Mesenchymal stem cell (in vitro differentiated cells and primary cell): ENCODE data around the gene ANKRD40CL.

ENCODE experiments used
- DNase-seq: peaks from one replicate; pipeline ENCODE4 v3.0.0-alpha.2; 2013
- H2AFZ ChIP-seq: one replicate; pipeline ENCODE4 v1.6.1; 2013; ENCODE audit warnings: low read depth, mild to moderate bottlenecking, control low read depth, inconsistent platforms, low read length, moderate library complexity
- H2AK5ac ChIP-seq: 2 replicates; pipeline ENCODE4 v1.6.1; 2013; ENCODE audit warnings: low read length, moderate library complexity, mild to moderate bottlenecking, inconsistent platforms; ENCODE audit not compliant: severe bottlenecking
- H2BK120ac ChIP-seq: one replicate; pipeline ENCODE4 v1.6.1; 2013; ENCODE audit warnings: low read depth, mild to moderate bottlenecking, inconsistent platforms, low read length, moderate library complexity
- H2BK12ac ChIP-seq, 2 experiments: one replicate each; pipeline ENCODE4 v1.6.1; 2013; ENCODE audit warnings: inconsistent platforms in 2 of 2, low read length in 2 of 2, mild to moderate bottlenecking in 2 of 2, moderate library complexity in 2 of 2, control low read depth in 1 of 2
- H2BK15ac ChIP-seq: one replicate; pipeline ENCODE4 v1.6.1; 2013; ENCODE audit warnings: mild to moderate bottlenecking, low read depth, inconsistent platforms; ENCODE audit not compliant: poor library complexity, severe bottlenecking
- H2BK5ac ChIP-seq: 2 replicates; pipeline ENCODE4 v1.6.1; 2013; ENCODE audit warnings: low read depth, mild to moderate bottlenecking, low read length, control low read depth, inconsistent platforms; ENCODE audit not compliant: poor library complexity, severe bottlenecking
- H3K14ac ChIP-seq, 2 experiments: one replicate each; pipeline ENCODE4 v1.6.1; 2013; ENCODE audit warnings: inconsistent platforms in 2 of 2, low read length in 2 of 2, control low read depth in 1 of 2, mild to moderate bottlenecking in 1 of 2, moderate library complexity in 1 of 2
- H3K18ac ChIP-seq, 2 experiments: one replicate each; pipeline ENCODE4 v1.6.1; 2013; ENCODE audit warnings: inconsistent platforms in 2 of 2, low read length in 2 of 2, control low read depth in 1 of 2, low read depth in 1 of 2, mild to moderate bottlenecking in 1 of 2
- H3K23ac ChIP-seq, 2 experiments: one replicate each; pipeline ENCODE4 v1.6.1; 2013; ENCODE audit warnings: inconsistent platforms in 2 of 2, low read length in 2 of 2, mild to moderate bottlenecking in 2 of 2, moderate library complexity in 2 of 2, control low read depth in 1 of 2
- H3K27ac ChIP-seq: 2 replicates; pipeline ENCODE4 v1.5.1; 2013; ENCODE audit warnings: mild to moderate bottlenecking, moderate library complexity, low read length, control low read depth, inconsistent platforms; ENCODE audit not compliant: poor library complexity, severe bottlenecking
- H3K27me3 ChIP-seq, 2 experiments: 2 replicates each; pipeline versions ENCODE4 v1.6.1 to v1.7.0; 2013; ENCODE audit warnings: low read length in 2 of 2, mild to moderate bottlenecking in 2 of 2, moderate library complexity in 2 of 2, control low read depth in 1 of 2, inconsistent platforms in 1 of 2; ENCODE audit not compliant: control insufficient read depth in 1 of 2, insufficient read depth in 1 of 2
- H3K36me3 ChIP-seq, 2 experiments: 2 replicates each; pipeline versions ENCODE4 v1.6.1 to v1.7.0; 2013; ENCODE audit warnings: low read length in 2 of 2, control low read depth in 1 of 2, inconsistent platforms in 1 of 2, low read depth in 1 of 2, mild to moderate bottlenecking in 1 of 2; ENCODE audit not compliant: insufficient read depth in 2 of 2, control insufficient read depth in 1 of 2
- H3K4ac ChIP-seq, 2 experiments: one replicate each; pipeline ENCODE4 v1.6.1; 2013; ENCODE audit warnings: inconsistent platforms in 2 of 2, low read length in 2 of 2, mild to moderate bottlenecking in 2 of 2, moderate library complexity in 2 of 2, control low read depth in 1 of 2, low read depth in 1 of 2
- H3K4me1 ChIP-seq: 2 replicates; pipeline ENCODE4 v1.6.1; 2013; ENCODE audit warnings: low read depth, low read length, control low read depth; ENCODE audit not compliant: control insufficient read depth, insufficient read depth
- H3K4me2 ChIP-seq: 2 replicates; pipeline ENCODE4 v1.6.1; 2013; ENCODE audit warnings: low read length, mild to moderate bottlenecking, inconsistent platforms; ENCODE audit not compliant: poor library complexity, severe bottlenecking
- H3K4me3 ChIP-seq, 2 experiments: 2 replicates each; pipeline versions ENCODE4 v1.5.1 to v1.7.0; 2013; ENCODE audit warnings: low read length in 2 of 2, mild to moderate bottlenecking in 2 of 2, control low read depth in 1 of 2, low read depth in 1 of 2; ENCODE audit not compliant: insufficient read depth in 1 of 2
- H3K79me1 ChIP-seq: replicated peaks from 2 replicates; pipeline ENCODE4 v1.6.1; 2013; ENCODE audit warnings: mild to moderate bottlenecking, control low read depth, low read length, inconsistent platforms; ENCODE audit not compliant: poor library complexity, severe bottlenecking
- H3K9ac ChIP-seq: 2 replicates; pipeline ENCODE4 v1.7.0; 2013; ENCODE audit warnings: mild to moderate bottlenecking, low read length, moderate library complexity
- H3K9me3 ChIP-seq: 2 replicates; pipeline ENCODE4 v1.7.0; 2013; ENCODE audit warnings: mild to moderate bottlenecking, low read length; ENCODE audit not compliant: control insufficient read depth
- H4K8ac ChIP-seq: one replicate; pipeline ENCODE4 v1.6.1; 2013; ENCODE audit warnings: inconsistent platforms, mild to moderate bottlenecking, low read length, moderate library complexity
- H4K91ac ChIP-seq: one replicate; pipeline ENCODE4 v1.6.1; 2013; ENCODE audit warnings: mild to moderate bottlenecking, low read length, inconsistent platforms
- WGBS: methylation state at CpG from one replicate; pipeline ENCODE4 v1.1.7; 2013; ENCODE audit warnings: mixed read lengths; 5-methylcytosine and 5-hydroxymethylcytosine counted together

The ANKRD40CL gene

DNA sequence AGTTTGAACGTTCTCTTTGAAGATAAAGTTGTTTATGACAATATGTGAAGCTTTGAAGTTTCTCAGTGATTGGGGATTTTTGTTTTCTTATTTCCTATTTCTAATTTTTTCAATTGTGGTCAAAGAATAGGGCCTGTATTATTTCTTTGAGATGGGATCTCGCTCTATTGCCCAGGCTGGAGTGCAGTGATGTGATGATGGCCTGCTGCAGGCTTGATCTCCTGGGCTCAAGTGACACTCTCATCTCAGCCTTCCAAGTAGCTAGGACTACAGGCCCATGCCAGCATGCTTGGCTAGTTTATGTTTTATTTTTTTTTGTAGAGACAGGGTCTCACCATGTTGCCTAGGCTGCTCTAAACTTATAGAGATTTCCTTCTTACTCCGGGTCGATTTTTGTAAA, 11.7 kb upstream of the ANKRD40CL start:
- no peak overlapping the region for H3K4me2 ChIP-seq
- WGBS: 86% methylated on average over 2 of the region's 4 CpGs
- H3K9ac ChIP-seq: no peak overlapping the region
- DNase-seq: no peak
- no peak overlapping the region for H3K27ac ChIP-seq
- no peak overlapping the region for H2AFZ ChIP-seq
- H2BK5ac ChIP-seq: no peak overlapping the region
- no peak overlapping the region for H3K14ac ChIP-seq
- H3K4ac ChIP-seq: no peak overlapping the region
- H3K18ac ChIP-seq: no peak overlapping the region
- no peak overlapping the region for H4K8ac ChIP-seq
- H2BK120ac ChIP-seq: no peak overlapping the region
- no peaks in the 10 kb centered on the region for H3K36me3 ChIP-seq
- H3K4me3 ChIP-seq: no peak overlapping the region
- no peaks in the 10 kb centered on the region for H3K27me3 ChIP-seq
- H3K23ac ChIP-seq: no peak overlapping the region
- H2AK5ac ChIP-seq: no peak overlapping the region
- H4K91ac ChIP-seq: no peak overlapping the region
- H2BK12ac ChIP-seq: no peak overlapping the region
- H3K79me1 ChIP-seq: no peaks in the 10 kb centered on the region
- no peak overlapping the region for H2BK15ac ChIP-seq
- H3K4me1 ChIP-seq: no peaks in the 10 kb centered on the region
- no peaks in the 10 kb centered on the region for H3K9me3 ChIP-seq

DNA sequence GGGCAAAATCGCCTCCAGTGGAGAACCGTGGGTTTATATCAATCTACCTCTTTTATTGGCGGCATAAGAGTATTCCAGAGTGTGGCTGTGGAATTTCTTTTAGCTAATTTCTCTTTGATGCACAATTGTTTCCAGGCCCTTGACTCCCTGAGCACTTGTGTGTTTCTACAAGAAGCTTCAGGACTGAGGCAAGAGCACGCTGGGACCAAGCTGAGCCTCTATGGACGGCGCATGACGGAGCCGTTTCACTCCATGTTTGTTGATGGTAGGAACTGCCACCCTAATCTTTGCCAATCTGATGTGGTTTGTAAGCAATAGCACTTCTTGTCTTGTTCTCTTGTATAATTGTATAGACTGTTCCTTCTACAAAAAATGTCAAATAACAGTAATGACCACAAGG, 11.2 kb upstream of the ANKRD40CL start:
- Histone ChIP-seq H3K4me3 (no peak overlapping the region), H2BK5ac (no peak overlapping the region), H3K4me1 (no peaks in the 10 kb centered on the region), H3K23ac (no peak overlapping the region), H3K9me3 (no peaks in the 10 kb centered on the region), H3K27ac (no peak overlapping the region), H2BK120ac (no peak overlapping the region), H3K14ac (no peak overlapping the region), H2AFZ (no peak overlapping the region), H2BK15ac (no peak overlapping the region), H3K79me1 (no peaks in the 10 kb centered on the region), H4K8ac (no peak overlapping the region), H4K91ac (no peak overlapping the region), H3K36me3 (no peaks in the 10 kb centered on the region), H3K18ac (no peak overlapping the region), H3K4me2 (no peak overlapping the region), H3K4ac (no peak overlapping the region), H3K27me3 (no peaks in the 10 kb centered on the region), H2AK5ac (no peak overlapping the region), H2BK12ac (no peak overlapping the region), H3K9ac (no peak overlapping the region)
- WGBS: 88% methylated on average over 8 of the region's 8 CpGs
- no peak for DNase-seq

DNA sequence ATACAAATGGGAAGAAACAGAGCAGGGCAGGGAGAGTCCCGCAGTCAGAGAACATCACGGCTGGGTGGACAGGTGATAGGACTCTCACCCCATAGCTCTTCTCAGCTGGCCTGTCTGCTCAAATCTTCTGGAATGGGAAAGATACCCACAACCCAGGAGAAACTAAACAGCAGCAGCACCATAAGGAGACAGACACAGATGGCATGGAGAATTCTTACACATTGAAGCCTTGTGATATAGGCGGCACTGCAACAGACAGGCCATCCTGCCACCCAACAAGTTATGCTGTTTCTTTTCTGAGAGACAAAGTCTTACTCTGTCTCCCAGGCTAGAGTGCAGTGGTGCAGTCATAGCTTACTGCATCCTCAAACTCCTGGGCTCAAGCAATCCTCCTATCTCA, 8.6 kb upstream of the ANKRD40CL start:
- H2BK15ac ChIP-seq: no peak overlapping the region
- H3K9ac ChIP-seq: no peak overlapping the region
- no peak overlapping the region for H2BK12ac ChIP-seq
- no peak overlapping the region for H2BK5ac ChIP-seq
- H3K27ac ChIP-seq: no peak overlapping the region
- no peak overlapping the region for H3K4me2 ChIP-seq
- H3K18ac ChIP-seq: no peak overlapping the region
- no peak overlapping the region for H2AFZ ChIP-seq
- H3K4me1 ChIP-seq: no peaks in the 10 kb centered on the region
- no peak overlapping the region for H3K4ac ChIP-seq
- H3K36me3 ChIP-seq: no peaks in the 10 kb centered on the region
- no peak for DNase-seq
- no peaks in the 10 kb centered on the region for H3K27me3 ChIP-seq
- no peak overlapping the region for H4K8ac ChIP-seq
- 96% methylated on average over 3 of the region's 3 CpGs for WGBS
- H3K4me3 ChIP-seq: no peak overlapping the region
- H3K9me3 ChIP-seq: no peaks in the 10 kb centered on the region
- no peak overlapping the region for H4K91ac ChIP-seq
- H2AK5ac ChIP-seq: no peak overlapping the region
- H2BK120ac ChIP-seq: no peak overlapping the region
- H3K23ac ChIP-seq: no peak overlapping the region
- no peaks in the 10 kb centered on the region for H3K79me1 ChIP-seq
- H3K14ac ChIP-seq: no peak overlapping the region

DNA sequence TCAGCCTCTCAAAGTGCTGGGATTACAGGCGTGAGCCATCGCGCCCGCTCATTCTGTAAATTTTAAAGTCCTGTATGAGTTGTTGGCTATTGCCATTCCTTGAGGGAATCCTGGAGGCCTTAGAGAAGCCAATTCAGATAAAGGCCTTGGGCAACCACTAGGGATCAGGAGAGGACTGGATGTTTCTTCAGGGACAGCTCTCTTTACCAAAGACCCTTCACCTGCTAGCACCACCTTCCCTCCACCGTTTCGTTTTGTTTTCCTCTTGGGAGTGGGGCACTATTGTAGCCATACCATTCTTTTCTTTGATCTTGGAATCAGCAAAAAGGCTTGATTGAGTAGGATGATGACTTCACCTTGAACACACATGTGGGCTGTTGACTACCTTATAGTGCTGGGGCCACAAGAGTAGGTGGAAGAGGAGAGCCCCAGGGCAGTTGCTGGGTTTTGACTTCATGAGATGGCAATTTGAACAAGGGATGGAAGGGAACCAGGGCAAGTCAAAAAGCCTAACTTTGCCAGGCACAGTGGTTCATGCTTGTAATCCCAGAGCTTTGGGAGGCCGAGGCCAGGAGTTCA, 7.0 kb upstream of the ANKRD40CL start:
- Histone ChIP-seq H2BK12ac (no peak overlapping the region), H4K91ac (no peak overlapping the region), H3K9ac (no peak overlapping the region), H2BK5ac (no peak overlapping the region), H3K23ac (no peak overlapping the region), H3K4me1 (no peaks in the 10 kb centered on the region), H2BK120ac (no peak overlapping the region), H3K9me3 (no peaks in the 10 kb centered on the region), H3K4ac (no peak overlapping the region), H4K8ac (no peak overlapping the region), H2AK5ac (no peak overlapping the region), H2AFZ (no peak overlapping the region), H2BK15ac (no peak overlapping the region), H3K79me1 (no peaks in the 10 kb centered on the region), H3K27ac (no peak overlapping the region), H3K4me2 (no peak overlapping the region), H3K4me3 (no peak overlapping the region), H3K14ac (no peak overlapping the region), H3K18ac (no peak overlapping the region), H3K36me3 (no peaks in the 10 kb centered on the region), H3K27me3 (peaks cover 0 to 3% of the 10 kb centered on the region in 2 experiments)
- no peak for DNase-seq
- WGBS: 77% methylated on average over 7 of the region's 7 CpGs
